ENCODE data around the gene GABRG1. TPM values are rescaled to one million over a fixed set of nuclear protein-coding genes. Genes with fewer than 3 reads are reported as not detected.

Gene GABRG1
- total RNA-seq, 4 donors from 2014 or later, result not detected

DNA sequence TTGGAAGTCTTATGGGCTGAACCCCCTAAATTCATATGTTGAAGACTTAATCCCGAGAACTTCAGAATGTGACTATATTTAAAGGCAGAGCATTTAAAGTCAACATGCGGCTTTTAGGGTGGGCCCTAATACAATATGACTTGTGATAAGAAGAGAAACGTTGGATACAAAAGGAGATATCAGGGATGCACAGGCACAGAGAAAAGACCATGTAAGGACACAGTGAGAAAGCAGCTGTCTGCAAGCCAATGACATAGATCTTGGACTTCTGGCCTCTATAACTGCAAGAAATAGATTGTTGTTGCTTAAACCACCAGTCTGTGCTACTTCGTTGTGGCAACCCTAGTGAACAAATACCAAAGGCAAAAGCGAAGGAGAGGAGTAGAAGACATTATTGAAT, 42.2 kb downstream of the GABRG1 start:
- ATAC-seq, result no peak
- Histone ChIP-seq H3K27ac (no peak overlapping the region), H3K4me1 (no peaks in the 10 kb centered on the region), H3K36me3 (no peaks in the 10 kb centered on the region), H3K27me3 (no peaks in the 10 kb centered on the region), H3K9me3 (no peaks in the 10 kb centered on the region), H3K4me3 (no peak overlapping the region)
- in situ Hi-C loops (cut with MboI; ENCODE audit: low sequenced_read_pairs in 4 of 4), result no loop called here
- no peak for TF ChIP-seq POLR2A (IDR thresholded peaks at IDR 0.05)
- TF ChIP-seq, protein P1, sequence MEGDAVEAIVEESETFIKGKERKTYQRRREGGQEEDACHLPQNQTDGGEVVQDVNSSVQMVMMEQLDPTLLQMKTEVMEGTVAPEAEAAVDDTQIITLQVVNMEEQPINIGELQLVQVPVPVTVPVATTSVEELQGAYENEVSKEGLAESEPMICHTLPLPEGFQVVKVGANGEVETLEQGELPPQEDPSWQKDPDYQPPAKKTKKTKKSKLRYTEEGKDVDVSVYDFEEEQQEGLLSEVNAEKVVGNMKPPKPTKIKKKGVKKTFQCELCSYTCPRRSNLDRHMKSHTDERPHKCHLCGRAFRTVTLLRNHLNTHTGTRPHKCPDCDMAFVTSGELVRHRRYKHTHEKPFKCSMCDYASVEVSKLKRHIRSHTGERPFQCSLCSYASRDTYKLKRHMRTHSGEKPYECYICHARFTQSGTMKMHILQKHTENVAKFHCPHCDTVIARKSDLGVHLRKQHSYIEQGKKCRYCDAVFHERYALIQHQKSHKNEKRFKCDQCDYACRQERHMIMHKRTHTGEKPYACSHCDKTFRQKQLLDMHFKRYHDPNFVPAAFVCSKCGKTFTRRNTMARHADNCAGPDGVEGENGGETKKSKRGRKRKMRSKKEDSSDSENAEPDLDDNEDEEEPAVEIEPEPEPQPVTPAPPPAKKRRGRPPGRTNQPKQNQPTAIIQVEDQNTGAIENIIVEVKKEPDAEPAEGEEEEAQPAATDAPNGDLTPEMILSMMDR (IDR thresholded peaks at IDR 0.05 in 4 of 5, conservative IDR thresholded peaks at IDR 0.05 in 1 of 5), result no peak
- no peak for DNase-seq
- intact Hi-C loops (cut with DNase I; ENCODE audit: low total_unique reads), result no loop called here

DNA sequence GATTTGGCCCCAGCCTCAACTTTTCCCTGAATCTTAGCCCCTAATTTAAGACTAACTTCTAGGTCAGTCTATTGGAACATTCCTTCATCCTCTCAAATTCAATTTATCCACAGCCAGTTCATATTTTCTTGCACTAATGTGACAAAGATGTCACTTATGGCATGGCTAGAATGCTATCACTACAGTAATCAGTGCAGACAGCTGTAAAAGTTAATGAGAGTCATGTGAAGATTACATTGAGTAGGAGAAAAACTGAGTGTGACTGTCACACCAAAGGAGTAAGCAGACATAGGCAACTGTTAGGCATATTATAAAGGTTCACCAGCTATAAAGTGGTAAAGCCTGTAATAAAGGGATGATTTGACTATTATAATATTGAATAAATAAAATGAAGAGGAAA, 42.6 kb downstream of the GABRG1 start:
- TF ChIP-seq, protein P1 (IDR thresholded peaks at IDR 0.05 in 4 of 5, conservative IDR thresholded peaks at IDR 0.05 in 1 of 5), result no peak
- TF ChIP-seq POLR2A (IDR thresholded peaks at IDR 0.05), result no peak
- in situ Hi-C loops (cut with MboI; ENCODE audit: low sequenced_read_pairs in 4 of 4), result no loop called here
- H3K4me3 ChIP-seq, result no peak overlapping the region
- DNase-seq (no peak), ATAC-seq (no peak)
- no peaks in the 10 kb centered on the region for H3K36me3 ChIP-seq
- H3K27ac ChIP-seq, result no peak overlapping the region
- H3K27me3 ChIP-seq, result no peaks in the 10 kb centered on the region
- no peaks in the 10 kb centered on the region for H3K9me3 ChIP-seq
- intact Hi-C loops (cut with DNase I; ENCODE audit: low total_unique reads), result no loop called here
- no peaks in the 10 kb centered on the region for H3K4me1 ChIP-seq

DNA sequence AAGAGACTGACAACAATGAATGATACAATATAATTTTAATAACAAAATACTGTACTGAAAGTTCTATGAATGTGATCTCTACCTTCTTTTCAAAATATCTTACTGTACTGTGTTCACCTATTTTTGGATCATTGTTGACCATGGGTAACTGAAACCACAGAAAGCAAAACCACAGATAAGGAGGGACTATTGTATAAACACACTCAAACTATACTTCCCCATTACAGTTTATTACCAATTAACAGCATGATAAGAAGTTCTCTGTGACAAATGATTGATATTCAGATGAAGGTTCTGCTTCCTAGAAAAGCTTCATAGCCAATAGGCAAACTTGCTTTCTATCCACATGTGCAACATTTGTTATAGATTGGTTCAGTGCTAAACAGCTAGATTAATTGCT, 50.1 kb downstream of the GABRG1 start:
- Histone ChIP-seq H3K4me1 (no peaks in the 10 kb centered on the region), H3K27ac (no peak overlapping the region), H3K4me3 (no peak overlapping the region), H3K27me3 (no peaks in the 10 kb centered on the region), H3K36me3 (no peaks in the 10 kb centered on the region), H3K9me3 (no peaks in the 10 kb centered on the region)
- TF ChIP-seq POLR2A (IDR thresholded peaks at IDR 0.05), result no peak
- TF ChIP-seq, protein P1 (IDR thresholded peaks at IDR 0.05 in 4 of 5, conservative IDR thresholded peaks at IDR 0.05 in 1 of 5), result no peak
- no peak for ATAC-seq
- intact Hi-C loops (cut with DNase I; ENCODE audit: low total_unique reads) (no loop called here), in situ Hi-C loops (cut with MboI; ENCODE audit: low sequenced_read_pairs in 4 of 4) (no loop called here)
- DNase-seq, result no peak

DNA sequence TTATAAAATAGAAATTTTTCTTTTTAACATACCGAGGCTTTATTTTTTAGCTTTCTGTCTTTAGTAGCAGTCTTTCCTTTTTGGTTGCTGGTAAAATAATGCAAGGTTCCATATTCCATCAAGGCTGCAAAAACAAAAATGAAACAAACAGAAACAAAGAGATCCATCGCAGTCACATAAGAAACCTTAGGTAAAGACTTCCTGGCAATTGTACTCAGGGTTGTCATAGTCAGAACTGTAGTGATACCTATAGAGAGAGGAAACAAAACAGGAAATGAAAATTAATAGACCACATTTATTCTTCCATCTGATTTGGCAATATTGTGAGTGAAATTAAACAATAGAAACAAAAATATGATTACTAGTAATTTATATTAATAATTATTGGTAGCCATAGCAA, 72.5 kb downstream of the GABRG1 start:
- no peaks in the 10 kb centered on the region for H3K9me3 ChIP-seq
- DNase-seq, result no peak
- no peak for ATAC-seq
- H3K4me3 ChIP-seq, result no peak overlapping the region
- H3K36me3 ChIP-seq, result no peaks in the 10 kb centered on the region
- in situ Hi-C loops (cut with MboI; ENCODE audit: low sequenced_read_pairs in 4 of 4), result no loop called here
- H3K27ac ChIP-seq, result no peak overlapping the region
- intact Hi-C loops (cut with DNase I; ENCODE audit: low total_unique reads), result no loop called here
- no peak for TF ChIP-seq POLR2A (IDR thresholded peaks at IDR 0.05)
- TF ChIP-seq, protein P1 (IDR thresholded peaks at IDR 0.05 in 4 of 5, conservative IDR thresholded peaks at IDR 0.05 in 1 of 5), result no peak
- no peaks in the 10 kb centered on the region for H3K27me3 ChIP-seq
- H3K4me1 ChIP-seq, result no peaks in the 10 kb centered on the region

DNA sequence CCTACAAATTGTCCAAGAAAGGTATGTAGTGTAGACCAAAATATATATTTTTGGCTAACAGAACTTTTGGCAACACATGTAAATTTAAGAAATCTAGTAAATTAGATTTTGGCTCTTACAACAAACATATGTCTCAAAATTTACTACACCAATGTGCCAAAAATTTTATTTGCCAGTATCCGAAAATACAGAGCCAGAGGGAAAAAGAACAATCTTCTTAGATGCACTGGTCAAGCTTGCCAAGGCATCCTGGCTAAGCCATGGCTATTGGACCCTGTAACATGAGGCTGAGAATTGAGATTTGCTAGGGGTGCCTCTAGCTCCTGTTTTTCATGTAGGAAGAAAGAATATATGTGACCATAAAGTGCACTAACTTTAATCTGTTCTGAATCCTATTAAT, 91.8 kb downstream of the GABRG1 start:
- ATAC-seq, result no peak
- Histone ChIP-seq H3K9me3 (no peaks in the 10 kb centered on the region), H3K36me3 (no peaks in the 10 kb centered on the region), H3K27ac (no peak overlapping the region), H3K27me3 (no peaks in the 10 kb centered on the region), H3K4me3 (no peak overlapping the region), H3K4me1 (no peaks in the 10 kb centered on the region)
- in situ Hi-C loops (cut with MboI; ENCODE audit: low sequenced_read_pairs in 4 of 4), result no loop called here
- DNase-seq, result no peak
- no peak for TF ChIP-seq POLR2A (IDR thresholded peaks at IDR 0.05)
- TF ChIP-seq, protein P1 (IDR thresholded peaks at IDR 0.05 in 4 of 5, conservative IDR thresholded peaks at IDR 0.05 in 1 of 5), result no peak
- intact Hi-C loops (cut with DNase I; ENCODE audit: low total_unique reads), result no loop called here
